ENCODE measurements around the gene EPSTI1. TPM values are rescaled to one million over a fixed set of nuclear protein-coding genes. Genes with fewer than 3 reads are reported as not detected.
"Not testable (repeated sequence)": the region's sequence is repeated elsewhere in the genome, so short reads cannot be mapped to it uniquely, and the experiment has no call there.

The EPSTI1 gene
- total RNA-seq, 2 experiments from 2014 or later, result 21.1 to 21.9 TPM

GRCh38 chr13:42880056-42880605 lies 111.9 kb downstream of the EPSTI1 start:
- Mint-ChIP-seq H3K4me1 (ENCODE audit: low read depth) (peaks cover 19% of the 10 kb centered on the region), H3K4me3 (no peak overlapping the region), H3K36me3 (no peaks in the 10 kb centered on the region), H3K27ac (no peak overlapping the region), H3K27me3 (peaks cover 5% of the 10 kb centered on the region), H3K9me3 (no peaks in the 10 kb centered on the region)
- intact Hi-C loops (cut with micrococcal nuclease), result no loop called here
- POLR2A ChIA-PET, result no interaction called here
- CTCF ChIA-PET, result no interaction called here
- no peak for DNase-seq

GRCh38 chr13:42878721-42879120 lies 113.3 kb downstream of the EPSTI1 start:
- H3K4me3 Mint-ChIP-seq, result no peak overlapping the region
- CTCF ChIA-PET, result no interaction called here
- H3K36me3 Mint-ChIP-seq, result no peaks in the 10 kb centered on the region
- POLR2A ChIA-PET, result no interaction called here
- no peak for DNase-seq
- no peak overlapping the region for H3K27ac Mint-ChIP-seq
- intact Hi-C loops (cut with micrococcal nuclease), result loop anchor here (5.0 to 10.0 kb wide), 2 partner anchors 284 to 381 kb away; no protein-coding TSS in a partner anchor
- H3K9me3 Mint-ChIP-seq, result no peaks in the 10 kb centered on the region
- H3K4me1 Mint-ChIP-seq (ENCODE audit: low read depth), result peaks cover 19% of the 10 kb centered on the region
- peaks cover 5% of the 10 kb centered on the region for H3K27me3 Mint-ChIP-seq

GRCh38 chr13:42876887-42877545 lies 115.0 kb downstream of the EPSTI1 start:
- no peak for DNase-seq
- Mint-ChIP-seq H3K9me3 (no peaks in the 10 kb centered on the region), H3K4me1 (ENCODE audit: low read depth) (peaks cover 19% of the 10 kb centered on the region), H3K27ac (peak overlapping the region; percentile 68), H3K27me3 (peaks cover 5% of the 10 kb centered on the region), H3K36me3 (no peaks in the 10 kb centered on the region), H3K4me3 (no peak overlapping the region)
- intact Hi-C loops (cut with micrococcal nuclease), result loop anchor here (2.0 to 10.0 kb wide), 3 partner anchors 282 to 920 kb away; no protein-coding TSS in a partner anchor
- POLR2A ChIA-PET, result interaction anchor here (0.6 kb wide), 1 partner anchor 92 kb away, joined by 4 read pairs; no protein-coding TSS in a partner anchor
- CTCF ChIA-PET, result interaction anchor here (1.1 kb wide), 1 partner anchor 13 kb away, joined by 3 read pairs; no protein-coding TSS in a partner anchor

- CTCF ChIA-PET, result interaction anchor here (0.9 kb wide), 1 partner anchor 17 kb away, joined by 3 read pairs; no protein-coding TSS in a partner anchor
- H3K4me3 Mint-ChIP-seq, result no peak overlapping the region
- H3K27me3 Mint-ChIP-seq, result peaks cover 5% of the 10 kb centered on the region
- intact Hi-C loops (cut with micrococcal nuclease), result loop anchor here (2.0 to 10.0 kb wide), 3 partner anchors 281 to 921 kb away; no protein-coding TSS in a partner anchor
- H3K9me3 Mint-ChIP-seq, result no peaks in the 10 kb centered on the region
- no peaks in the 10 kb centered on the region for H3K36me3 Mint-ChIP-seq
- peak; percentile 10 for DNase-seq
- peak overlapping the region; percentile 68 for H3K27ac Mint-ChIP-seq
- POLR2A ChIA-PET, result interaction anchor here (1.3 kb wide), 1 partner anchor 67 kb away, joined by 4 read pairs; no protein-coding TSS in a partner anchor
- peaks cover 19% of the 10 kb centered on the region for H3K4me1 Mint-ChIP-seq (ENCODE audit: low read depth)
These were observed 115.7 kb downstream of the EPSTI1 start for GRCh38 chr13:42876270-42876714.

GRCh38 chr13:42875475-42876269 lies 116.4 kb downstream of the EPSTI1 start:
- Mint-ChIP-seq H3K27me3 (peaks cover 5% of the 10 kb centered on the region), H3K27ac (no peak overlapping the region), H3K4me3 (no peak overlapping the region), H3K4me1 (ENCODE audit: low read depth) (peaks cover 19% of the 10 kb centered on the region), H3K9me3 (no peaks in the 10 kb centered on the region), H3K36me3 (no peaks in the 10 kb centered on the region)
- intact Hi-C loops (cut with micrococcal nuclease), result loop anchor here (2.0 to 10.0 kb wide), 3 partner anchors 281 to 921 kb away; no protein-coding TSS in a partner anchor
- ChIA-PET POLR2A (interaction anchor here (1.3 kb wide), 1 partner anchor 67 kb away, joined by 4 read pairs; no protein-coding TSS in a partner anchor), CTCF (interaction anchor here (0.6 to 0.9 kb wide), 2 partner anchors 16 to 302 kb away, joined by 3 read pairs; partner anchors contain the start of gene TNFSF11)
- peak; percentile 9 for DNase-seq

- H3K27ac Mint-ChIP-seq, result no peak overlapping the region
- no peak for DNase-seq
- H3K4me1 Mint-ChIP-seq (ENCODE audit: low read depth), result peaks cover 19% of the 10 kb centered on the region
- intact Hi-C loops (cut with micrococcal nuclease), result loop anchor here (10.0 kb wide), 1 partner anchor 279 kb away; no protein-coding TSS in a partner anchor
- CTCF ChIA-PET, result no interaction called here
- no peak overlapping the region for H3K4me3 Mint-ChIP-seq
- H3K36me3 Mint-ChIP-seq, result no peaks in the 10 kb centered on the region
- H3K9me3 Mint-ChIP-seq, result no peaks in the 10 kb centered on the region
- POLR2A ChIA-PET, result no interaction called here
- no peaks in the 10 kb centered on the region for H3K27me3 Mint-ChIP-seq
These were observed 117.8 kb downstream of the EPSTI1 start for GRCh38 chr13:42874221-42874620.

- Mint-ChIP-seq H3K4me3 (no peak overlapping the region), H3K4me1 (ENCODE audit: low read depth) (peaks cover 19% of the 10 kb centered on the region), H3K9me3 (no peaks in the 10 kb centered on the region), H3K27ac (no peak overlapping the region), H3K27me3 (no peaks in the 10 kb centered on the region), H3K36me3 (no peaks in the 10 kb centered on the region)
- POLR2A ChIA-PET, result no interaction called here
- CTCF ChIA-PET, result no interaction called here
- no peak for DNase-seq
- intact Hi-C loops (cut with micrococcal nuclease), result loop anchor here (10.0 kb wide), 1 partner anchor 278 kb away; no protein-coding TSS in a partner anchor
These were observed 119.0 kb downstream of the EPSTI1 start for GRCh38 chr13:42873081-42873480.

GRCh38 chr13:42867232-42867631 lies 124.8 kb downstream of the EPSTI1 start:
- H3K27me3 Mint-ChIP-seq, result peaks cover 3% of the 10 kb centered on the region
- no peaks in the 10 kb centered on the region for H3K4me1 Mint-ChIP-seq (ENCODE audit: low read depth)
- POLR2A ChIA-PET, result no interaction called here
- CTCF ChIA-PET, result no interaction called here
- no peak for DNase-seq
- no peaks in the 10 kb centered on the region for H3K36me3 Mint-ChIP-seq
- H3K27ac Mint-ChIP-seq, result no peak overlapping the region
- no peak overlapping the region for H3K4me3 Mint-ChIP-seq
- no peaks in the 10 kb centered on the region for H3K9me3 Mint-ChIP-seq
- intact Hi-C loops (cut with micrococcal nuclease), result no loop called here

- ChIA-PET CTCF (no interaction called here), POLR2A (no interaction called here)
- DNase-seq, result no peak
- Mint-ChIP-seq H3K4me1 (ENCODE audit: low read depth) (no peaks in the 10 kb centered on the region), H3K9me3 (no peaks in the 10 kb centered on the region), H3K4me3 (no peak overlapping the region), H3K36me3 (no peaks in the 10 kb centered on the region), H3K27ac (no peak overlapping the region), H3K27me3 (peaks cover 4% of the 10 kb centered on the region)
- intact Hi-C loops (cut with micrococcal nuclease), result no loop called here
These were observed 126.3 kb downstream of the EPSTI1 start for GRCh38 chr13:42865768-42866102.

GRCh38 chr13:42864952-42865767 lies 126.9 kb downstream of the EPSTI1 start:
- H3K27me3 Mint-ChIP-seq, result peaks cover 4% of the 10 kb centered on the region

GRCh38 chr13:42862370-42862769 lies 129.7 kb downstream of the EPSTI1 start:
- H3K27me3 Mint-ChIP-seq; H3K36me3 Mint-ChIP-seq; DNase-seq; H3K4me3 Mint-ChIP-seq; H3K27ac Mint-ChIP-seq; H3K9me3 Mint-ChIP-seq; H3K4me1 Mint-ChIP-seq (ENCODE audit: low read depth); intact Hi-C loops (cut with micrococcal nuclease); POLR2A ChIA-PET; CTCF ChIA-PET: not testable (repeated sequence)

More at GRCh38 chr13:42864952-42865767, 126.9 kb downstream of the EPSTI1 start:
- no peaks in the 10 kb centered on the region for H3K9me3 Mint-ChIP-seq
- ChIA-PET POLR2A (no interaction called here), CTCF (no interaction called here)
- intact Hi-C loops (cut with micrococcal nuclease), result no loop called here
- no peaks in the 10 kb centered on the region for H3K4me1 Mint-ChIP-seq (ENCODE audit: low read depth)
- no peaks in the 10 kb centered on the region for H3K36me3 Mint-ChIP-seq
- no peak overlapping the region for H3K4me3 Mint-ChIP-seq
- no peak for DNase-seq
- no peak overlapping the region for H3K27ac Mint-ChIP-seq

Data from activated CD4-positive, alpha-beta memory T cell treated with anti-CD3 and anti-CD28 coated beads for 36 hours (primary cell).